Panc1 (cell line): ENCODE measurements around the gene CD83.

Experiments
- CTCF ChIP-seq: fragments of 450-650 bp; IDR thresholded peaks from 2 replicates; pipeline ENCODE4 v1.5.1; 2017; ENCODE audit warnings: mild to moderate bottlenecking
- POLR2AphosphoS5 ChIP-seq: IDR thresholded peaks from 2 replicates; pipeline ENCODE4 v1.6.1; 2012; ENCODE audit warnings: mild to moderate bottlenecking, low read depth, low read length, moderate library complexity

GRCh38 chr6:14083262-14083661 lies 34.3 kb upstream of the CD83 start:
- no peak for TF ChIP-seq CTCF
- no peak for TF ChIP-seq POLR2AphosphoS5
